ENCODE measurements around the gene HLTF.

Gene HLTF, protein sequence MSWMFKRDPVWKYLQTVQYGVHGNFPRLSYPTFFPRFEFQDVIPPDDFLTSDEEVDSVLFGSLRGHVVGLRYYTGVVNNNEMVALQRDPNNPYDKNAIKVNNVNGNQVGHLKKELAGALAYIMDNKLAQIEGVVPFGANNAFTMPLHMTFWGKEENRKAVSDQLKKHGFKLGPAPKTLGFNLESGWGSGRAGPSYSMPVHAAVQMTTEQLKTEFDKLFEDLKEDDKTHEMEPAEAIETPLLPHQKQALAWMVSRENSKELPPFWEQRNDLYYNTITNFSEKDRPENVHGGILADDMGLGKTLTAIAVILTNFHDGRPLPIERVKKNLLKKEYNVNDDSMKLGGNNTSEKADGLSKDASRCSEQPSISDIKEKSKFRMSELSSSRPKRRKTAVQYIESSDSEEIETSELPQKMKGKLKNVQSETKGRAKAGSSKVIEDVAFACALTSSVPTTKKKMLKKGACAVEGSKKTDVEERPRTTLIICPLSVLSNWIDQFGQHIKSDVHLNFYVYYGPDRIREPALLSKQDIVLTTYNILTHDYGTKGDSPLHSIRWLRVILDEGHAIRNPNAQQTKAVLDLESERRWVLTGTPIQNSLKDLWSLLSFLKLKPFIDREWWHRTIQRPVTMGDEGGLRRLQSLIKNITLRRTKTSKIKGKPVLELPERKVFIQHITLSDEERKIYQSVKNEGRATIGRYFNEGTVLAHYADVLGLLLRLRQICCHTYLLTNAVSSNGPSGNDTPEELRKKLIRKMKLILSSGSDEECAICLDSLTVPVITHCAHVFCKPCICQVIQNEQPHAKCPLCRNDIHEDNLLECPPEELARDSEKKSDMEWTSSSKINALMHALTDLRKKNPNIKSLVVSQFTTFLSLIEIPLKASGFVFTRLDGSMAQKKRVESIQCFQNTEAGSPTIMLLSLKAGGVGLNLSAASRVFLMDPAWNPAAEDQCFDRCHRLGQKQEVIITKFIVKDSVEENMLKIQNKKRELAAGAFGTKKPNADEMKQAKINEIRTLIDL

GRCh38 chr3:149086232-149086988 is at the start of gene HLTF:
Gene HLTF (minus strand): TSS chr3:149086533. CDS start chr3:149086336, 197 bp downstream.
- TF ChIP-seq CTCF (conservative IDR thresholded peaks at IDR 0.05; ENCODE audit: low read depth), result no peak
- ChIA-PET CTCF (no interaction called here), POLR2A (ENCODE audit: low non-redundant PET) (no interaction called here)
- H3K27ac ChIP-seq, result peak within 1 kb of the TSS; percentile 78
- peak; percentile 97 for DNase-seq (ENCODE audit: low spot score)

DNA sequence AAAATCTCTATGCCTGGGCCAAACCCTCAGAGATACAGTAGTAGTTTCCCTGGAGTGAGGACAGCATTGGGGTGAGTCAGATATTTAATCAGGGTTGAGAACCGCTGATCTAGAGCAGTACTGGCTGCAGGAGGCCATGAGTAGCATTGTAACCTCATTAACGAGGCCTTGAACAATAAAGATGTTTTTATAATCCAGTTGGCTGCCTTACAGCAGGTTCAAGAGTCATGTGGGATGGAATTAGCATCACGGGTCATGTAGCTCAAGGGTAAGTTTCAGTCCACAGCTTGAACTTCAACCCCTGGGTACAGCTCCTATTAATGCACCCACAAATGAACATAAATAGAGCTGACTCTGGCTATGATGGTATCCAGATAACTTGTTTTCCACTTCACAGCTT is 48.2 kb upstream of the HLTF start:
- H3K27ac ChIP-seq, result no peak overlapping the region
- CTCF ChIA-PET, result no interaction called here
- TF ChIP-seq CTCF (conservative IDR thresholded peaks at IDR 0.05; ENCODE audit: low read depth), result no peak
- POLR2A ChIA-PET (ENCODE audit: low non-redundant PET), result no interaction called here
- no peak for DNase-seq (ENCODE audit: low spot score)

DNA sequence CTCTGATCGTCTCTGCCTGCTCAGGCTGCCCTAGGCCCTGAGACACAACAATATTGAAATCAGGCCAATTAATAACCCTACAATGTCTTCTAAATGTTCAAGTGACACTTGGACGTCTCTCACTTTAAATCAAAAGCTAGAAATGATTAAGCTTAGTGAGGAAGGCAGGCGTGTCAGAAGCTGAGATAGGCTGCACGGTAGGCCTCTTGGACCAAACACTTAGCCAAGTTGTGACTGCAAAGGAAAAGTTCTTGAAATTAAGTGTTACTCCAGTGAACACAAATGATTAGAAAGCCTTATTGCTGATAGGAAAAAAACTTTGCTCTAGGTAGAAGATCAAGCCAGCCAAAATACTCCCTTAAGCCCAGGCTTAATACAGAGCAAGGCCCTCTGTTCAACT is 45.3 kb upstream of the HLTF start:
- H3K27ac ChIP-seq, result no peak overlapping the region
- ChIA-PET CTCF (interaction anchor here (1.0 kb wide), 1 partner anchor 11 kb away, joined by 3 read pairs; no protein-coding TSS in a partner anchor), POLR2A (ENCODE audit: low non-redundant PET) (no interaction called here)
- TF ChIP-seq CTCF (conservative IDR thresholded peaks at IDR 0.05; ENCODE audit: low read depth), result no peak
- DNase-seq (ENCODE audit: low spot score), result no peak

DNA sequence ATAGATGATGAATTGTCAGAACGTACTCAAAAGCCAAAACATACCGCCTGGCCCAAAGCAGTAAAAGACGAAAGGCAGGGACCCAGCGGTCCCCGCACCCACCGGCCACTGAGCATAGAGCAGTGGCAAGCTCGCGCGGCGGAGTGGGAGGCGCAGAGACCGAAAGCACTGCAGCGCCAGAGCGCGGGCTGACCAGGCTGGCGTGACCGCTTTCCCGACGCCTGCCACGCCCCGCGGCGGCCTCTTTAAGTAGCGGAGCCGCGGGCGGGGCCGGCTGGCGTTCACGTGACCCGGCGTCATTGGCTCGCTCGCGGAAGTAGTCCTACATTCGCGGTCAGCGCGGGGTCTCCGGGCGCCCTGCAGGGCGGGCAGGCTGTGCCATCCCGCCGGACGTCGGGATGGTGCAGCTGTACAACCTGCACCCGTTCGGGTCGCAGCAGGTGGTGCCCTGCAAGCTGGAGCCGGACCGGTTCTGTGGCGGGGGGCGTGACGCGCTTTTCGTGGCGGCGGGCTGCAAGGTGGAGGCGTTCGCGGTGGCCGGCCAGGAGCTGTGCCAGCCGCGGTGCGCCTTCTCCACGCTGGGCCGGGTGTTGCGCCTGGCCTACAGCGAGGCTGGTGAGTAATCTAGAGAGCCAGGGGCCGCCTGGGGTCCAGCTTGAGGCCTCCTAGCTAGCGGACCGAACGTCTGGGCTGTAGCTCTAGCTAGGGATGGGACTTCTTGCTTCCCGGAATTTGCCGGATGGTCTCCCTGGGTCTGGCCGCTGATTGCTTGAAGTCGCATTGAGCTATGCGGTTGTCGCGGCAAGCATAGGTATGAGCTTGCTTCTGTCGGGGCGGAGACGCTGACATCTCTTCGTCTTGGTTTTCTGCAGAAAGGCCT is 43.2 kb upstream of the HLTF start, which contains the start of gene HPS3:
TSS of gene HPS3 (plus strand) at position 313 of the 880 bp plus-strand sequence. CDS start at position 399, 86 bp downstream.
- POLR2A ChIA-PET (ENCODE audit: low non-redundant PET), result interaction anchor here (0.6 kb wide), 1 partner anchor 95 kb away, joined by 3 read pairs; no protein-coding TSS in a partner anchor
- peak; percentile 88 for DNase-seq (ENCODE audit: low spot score)
- TF ChIP-seq CTCF (conservative IDR thresholded peaks at IDR 0.05; ENCODE audit: low read depth), result no peak
- peak within 1 kb of the TSS; percentile 81 for H3K27ac ChIP-seq
- CTCF ChIA-PET, result interaction anchor here (1.2 kb wide), 1 partner anchor 9 kb away, joined by 5 read pairs; no protein-coding TSS in a partner anchor

- no peak for TF ChIP-seq CTCF (conservative IDR thresholded peaks at IDR 0.05; ENCODE audit: low read depth)
- H3K27ac ChIP-seq, result peak overlapping the region; percentile 81
- POLR2A ChIA-PET (ENCODE audit: low non-redundant PET), result no interaction called here
- DNase-seq (ENCODE audit: low spot score), result peak; percentile 3
- CTCF ChIA-PET, result no interaction called here
Measured at GRCh38 chr3:149128821-149129220, 42.5 kb upstream of the HLTF start.
